ENCODE data around the gene DUOX1. TPM values are rescaled to one million over a fixed set of nuclear protein-coding genes. Genes with fewer than 3 reads are reported as not detected.

DUOX1 gene
- total RNA-seq, 1 experiment from 2014 or later = 19.6 TPM

DNA sequence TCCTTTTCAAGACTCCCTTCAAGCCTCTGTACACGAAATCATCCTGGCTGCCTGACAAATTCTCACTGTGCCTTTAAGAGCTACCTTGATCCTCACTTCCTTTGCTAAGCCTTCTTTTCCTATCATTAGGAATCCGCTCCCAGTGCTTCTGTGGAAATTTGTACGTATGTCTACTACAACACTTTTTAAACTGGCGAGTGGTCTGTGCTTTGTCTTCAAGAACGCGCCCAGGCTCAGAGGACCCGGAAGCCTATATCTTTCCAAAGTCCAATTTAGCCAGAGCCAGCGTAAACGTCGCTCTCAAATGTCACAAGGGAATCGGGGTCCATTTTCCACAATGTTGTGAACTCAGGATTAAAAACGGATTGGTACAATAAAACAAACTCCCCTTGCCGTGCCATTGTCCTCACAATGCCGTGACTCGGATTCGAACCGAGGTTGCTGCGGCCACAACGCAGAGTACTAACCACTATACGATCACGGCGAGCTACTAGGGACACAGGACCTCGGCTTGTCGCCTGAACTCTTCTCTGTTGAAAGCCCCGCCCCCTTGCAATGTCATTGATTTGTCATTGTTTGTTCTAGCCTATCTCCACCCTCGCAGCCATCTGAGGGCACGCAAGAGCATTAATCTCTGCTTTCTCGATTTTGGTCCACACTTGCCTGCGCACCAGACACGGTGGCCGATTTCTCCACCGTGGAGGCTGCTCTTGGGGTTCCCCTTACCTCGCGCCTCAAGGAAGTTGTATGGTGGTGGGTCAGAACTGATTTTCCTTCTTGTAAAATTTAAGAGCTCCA, 70.4 kb downstream of the DUOX1 start:
- no peaks in the 10 kb centered on the region for H3K36me3 ChIP-seq (ENCODE audit: control insufficient read depth in 1 of 2, insufficient read depth in 2 of 2, low read length in 2 of 2)
- ChIA-PET POLR2A (interaction anchor here (0.6 to 3.0 kb wide), 5 partner anchors 10 to 202 kb away, joined by 3 to 11 read pairs (median 6); a partner anchor contains a TSS), CTCF (interaction anchor here (0.7 to 4.8 kb wide), 11 partner anchors 10 to 414 kb away, joined by 3 to 44 read pairs (median 5); no protein-coding TSS in a partner anchor), RAD21 (ENCODE audit: low non-redundant PET in 1 of 2, low total read pairs in 2 of 2, uncharacterized antibody in 2 of 2, unreplicated experiment in 2 of 2) (no interaction called here)
- H2AFZ ChIP-seq (ENCODE audit: low read depth, low read length, poor library complexity, severe bottlenecking) = peak overlapping the region; percentile 95
- peak; percentile 64 for ATAC-seq
- no peaks in the 10 kb centered on the region for H3K9me2 ChIP-seq (ENCODE audit: insufficient read depth)
- TF ChIP-seq ZNF274 (IDR thresholded peaks at IDR 0.05; ENCODE audit: low read depth, low read length) (no peak), TCF7L2 (IDR thresholded peaks at IDR 0.05; ENCODE audit: borderline replicate concordance, extremely low read depth, insufficient read depth, insufficient read length) (peak; percentile 25), YY1 (IDR thresholded peaks at IDR 0.05; ENCODE audit: extremely low read depth, insufficient replicate concordance, low read depth, low read length) (peak; percentile 61), POLR2A (IDR thresholded peaks at IDR 0.05; ENCODE audit: borderline replicate concordance, extremely low read depth, insufficient read depth, insufficient read length) (peak; percentile 79), POLR2AphosphoS5 (IDR thresholded peaks at IDR 0.05; ENCODE audit: low read depth, low read length) (peak; percentile 83)
- peaks cover 11 to 36% of the 10 kb centered on the region in 2 experiments for H3K4me1 ChIP-seq (ENCODE audit: control insufficient read depth in 1 of 2, insufficient read depth in 2 of 2, low read length in 2 of 2)
- H3K9ac ChIP-seq (ENCODE audit: low read length) = peak overlapping the region; percentile 79
- no peaks in the 10 kb centered on the region for H3K27me3 ChIP-seq (ENCODE audit: insufficient read depth, low read length)
- peak overlapping the region; percentile 62 to 64 for H3K4me3 ChIP-seq (replicated peaks in 1 of 2; ENCODE audit: low read depth in 1 of 2, low read length in 2 of 2)
- peak overlapping the region; percentile 94 for H3K4me2 ChIP-seq (ENCODE audit: low read length)
- H4K20me1 ChIP-seq (ENCODE audit: insufficient read depth) = no peaks in the 10 kb centered on the region
- no peaks in the 10 kb centered on the region for H3K79me2 ChIP-seq (ENCODE audit: insufficient read depth, low read length)
- TSS peak; percentile 95 for BruUV-seq (replicated peaks)
- DNase-seq (ENCODE audit: low read depth, low spot score) = peak; percentile 91
- peak overlapping the region; percentile 76 for H3K27ac ChIP-seq (ENCODE audit: low read depth, low read length)
- intact Hi-C loops (cut with micrococcal nuclease) = loop anchor here (1.0 to 10.0 kb wide), 3 partner anchors 79 to 415 kb away; no protein-coding TSS in a partner anchor
- H3K9me3 ChIP-seq (ENCODE audit: control insufficient read depth in 1 of 2, insufficient read depth in 1 of 2, low read depth in 1 of 2, low read length in 2 of 2) = no peaks in the 10 kb centered on the region

Data from HCT116 (cell line).